G401.6 (cell line): Measurements from ENCODE around the gene GINM1.

ENCODE experiments used
- FAIRE-seq: peaks from 2 replicates; lab custom pipeline; 2012; peaks lifted over from hg19 to GRCh38; lab: Jason Lieb, UNC

The GINM1 gene, protein sequence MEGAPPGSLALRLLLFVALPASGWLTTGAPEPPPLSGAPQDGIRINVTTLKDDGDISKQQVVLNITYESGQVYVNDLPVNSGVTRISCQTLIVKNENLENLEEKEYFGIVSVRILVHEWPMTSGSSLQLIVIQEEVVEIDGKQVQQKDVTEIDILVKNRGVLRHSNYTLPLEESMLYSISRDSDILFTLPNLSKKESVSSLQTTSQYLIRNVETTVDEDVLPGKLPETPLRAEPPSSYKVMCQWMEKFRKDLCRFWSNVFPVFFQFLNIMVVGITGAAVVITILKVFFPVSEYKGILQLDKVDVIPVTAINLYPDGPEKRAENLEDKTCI

DNA sequence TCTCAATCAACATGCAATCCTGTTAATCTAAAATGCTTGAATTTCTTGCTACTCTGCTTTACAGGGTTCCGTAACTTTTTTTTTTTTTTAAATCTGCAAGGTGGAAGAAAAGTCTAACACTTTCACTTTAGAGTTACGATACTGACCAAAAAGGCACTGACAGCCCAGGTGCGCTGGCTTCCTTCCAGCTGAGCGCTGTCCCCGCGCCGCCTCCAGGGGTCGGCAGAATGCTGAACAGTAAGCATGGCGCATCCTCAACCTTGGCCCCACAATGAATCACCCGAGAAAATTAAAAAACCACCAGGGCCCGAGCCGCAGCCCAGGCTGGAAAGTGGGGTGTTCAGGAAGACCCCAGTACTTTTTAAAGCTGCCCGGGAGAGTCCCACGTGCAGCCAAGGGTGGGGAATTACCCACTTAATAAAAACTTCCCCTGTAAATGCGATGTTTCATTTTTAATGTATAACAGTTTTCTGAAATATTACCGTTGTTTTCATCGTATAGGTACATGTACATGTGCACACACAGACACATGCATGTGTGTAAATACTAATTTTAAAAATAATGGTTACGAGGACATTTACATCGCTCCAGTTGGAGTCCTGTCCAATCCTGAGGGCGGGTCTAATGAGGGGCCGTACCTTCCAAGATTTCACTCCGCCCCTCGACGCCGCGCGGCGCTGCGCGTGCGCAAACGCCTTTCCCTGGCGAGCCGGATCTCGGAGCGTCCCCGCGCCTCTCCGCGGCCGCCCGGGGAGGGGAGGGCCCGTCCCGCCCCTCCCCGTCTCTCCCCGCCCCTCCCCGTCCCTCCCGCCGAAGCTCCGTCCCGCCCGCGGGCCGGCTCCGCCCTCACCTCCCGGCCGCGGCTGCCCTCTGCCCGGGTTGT is at the start of gene GINM1:
GINM1 (plus strand) TSS at position 849 of the 883 bp plus-strand sequence. CDS start 40 bp downstream, outside the sequence.
- FAIRE-seq = peak; percentile 49

DNA sequence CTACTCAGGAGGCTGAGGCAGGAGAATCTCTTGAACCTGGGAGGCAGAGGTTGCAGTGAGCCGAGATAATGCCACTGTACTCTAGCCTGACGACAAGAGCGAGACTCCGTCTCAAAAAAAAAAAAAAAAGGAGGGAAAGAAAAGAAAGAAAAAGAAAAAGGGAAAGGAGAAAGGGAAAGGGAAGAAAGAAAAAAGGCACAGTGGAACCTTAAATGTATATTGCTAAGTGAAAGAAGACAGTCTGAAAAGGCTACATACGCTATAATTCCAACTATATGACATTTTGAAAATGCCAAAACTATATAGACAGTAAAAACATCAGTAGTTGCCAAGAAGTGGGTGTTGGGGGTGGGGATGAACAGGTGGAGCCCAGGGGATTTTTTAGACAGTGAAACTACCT is 36.5 kb upstream of the GINM1 start:
- FAIRE-seq = no peak

DNA sequence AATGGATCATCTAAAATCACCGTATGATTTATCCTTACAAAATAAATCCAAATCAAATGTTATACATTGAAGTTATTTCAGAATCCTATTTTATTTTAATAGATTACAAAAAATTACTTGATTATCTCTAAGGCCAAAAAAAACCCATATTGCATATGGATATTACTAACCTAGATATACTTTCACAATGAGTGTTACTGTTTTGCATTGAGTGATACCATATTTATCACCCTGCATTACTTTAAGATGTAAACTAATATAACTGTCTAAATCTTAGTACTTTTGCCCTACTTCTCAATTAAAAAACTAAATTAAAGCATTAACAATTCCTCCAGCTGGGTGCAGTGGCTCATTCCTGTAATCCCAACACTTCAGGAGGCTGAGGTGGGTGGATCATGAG is 31.4 kb upstream of the GINM1 start:
- no peak for FAIRE-seq

DNA sequence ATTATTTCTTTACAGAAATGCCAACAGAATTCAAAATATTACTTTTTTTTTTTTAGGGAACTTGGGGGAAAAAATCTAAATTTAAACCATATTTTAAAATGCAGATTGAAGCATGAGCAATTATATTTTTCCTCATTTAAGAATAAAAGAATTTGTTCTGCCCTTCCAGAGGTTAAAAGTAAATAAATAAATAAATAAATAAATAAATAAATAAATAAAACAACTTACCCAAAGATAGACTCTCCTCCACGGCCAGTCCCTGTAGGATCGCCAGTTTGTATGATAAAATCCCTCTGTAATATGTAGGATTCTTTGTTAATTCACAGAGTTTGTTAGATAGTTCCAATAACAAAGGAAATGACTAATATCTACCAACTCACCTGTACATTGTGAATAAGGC is 25.0 kb upstream of the GINM1 start:
- no peak for FAIRE-seq

DNA sequence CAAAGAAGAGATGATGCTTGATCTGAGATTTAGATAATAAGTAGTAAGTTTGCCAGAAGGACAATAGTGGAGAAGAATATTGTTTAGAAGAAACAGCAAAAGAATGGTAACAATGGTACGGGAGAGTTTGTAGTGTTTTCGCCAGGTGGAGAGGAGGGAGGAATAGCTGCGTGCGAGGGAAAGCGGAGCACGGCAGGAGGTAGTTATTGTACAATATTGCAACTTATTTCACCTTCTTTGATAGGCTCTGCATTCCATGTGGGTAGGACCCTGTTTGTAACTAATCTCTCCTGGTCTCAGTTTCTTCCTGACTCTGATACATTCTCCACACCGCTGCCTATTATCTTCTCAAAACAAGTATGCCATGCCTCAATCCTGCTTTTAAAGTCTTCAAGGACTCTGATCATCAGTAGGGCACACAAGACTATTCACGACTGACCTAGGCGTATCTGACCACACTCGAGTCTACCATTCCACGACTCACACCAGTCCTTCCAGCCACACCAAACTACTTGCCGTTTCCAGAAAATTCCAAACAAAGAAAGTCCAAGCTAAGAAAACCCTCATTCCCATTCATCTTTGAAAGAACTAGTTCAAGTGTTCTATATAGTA is 21.4 kb upstream of the GINM1 start:
- FAIRE-seq = no peak

DNA sequence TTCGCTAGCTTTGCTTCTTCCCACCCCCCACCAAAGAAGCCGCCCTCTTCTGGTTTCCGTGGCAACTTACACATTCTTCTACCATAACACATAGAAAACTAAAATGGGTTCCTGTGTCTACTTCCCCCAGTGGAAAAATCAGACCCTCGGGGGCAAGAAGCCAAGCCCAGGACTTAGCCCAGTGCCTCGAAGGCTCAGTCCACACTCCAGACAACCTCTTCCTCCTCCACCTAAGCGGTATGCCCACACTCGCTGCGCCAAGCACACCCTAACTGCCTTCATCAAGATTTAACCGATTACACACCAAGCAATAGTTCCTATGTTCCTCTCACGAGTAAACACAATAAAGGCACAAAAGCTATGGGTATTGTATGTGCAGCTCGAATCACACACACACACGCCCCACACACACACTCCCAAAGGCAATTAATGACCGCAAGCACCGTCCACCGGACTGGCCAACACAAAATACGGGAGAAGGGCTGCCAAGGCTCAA is 20.9 kb upstream of the GINM1 start:
- FAIRE-seq = no peak

DNA sequence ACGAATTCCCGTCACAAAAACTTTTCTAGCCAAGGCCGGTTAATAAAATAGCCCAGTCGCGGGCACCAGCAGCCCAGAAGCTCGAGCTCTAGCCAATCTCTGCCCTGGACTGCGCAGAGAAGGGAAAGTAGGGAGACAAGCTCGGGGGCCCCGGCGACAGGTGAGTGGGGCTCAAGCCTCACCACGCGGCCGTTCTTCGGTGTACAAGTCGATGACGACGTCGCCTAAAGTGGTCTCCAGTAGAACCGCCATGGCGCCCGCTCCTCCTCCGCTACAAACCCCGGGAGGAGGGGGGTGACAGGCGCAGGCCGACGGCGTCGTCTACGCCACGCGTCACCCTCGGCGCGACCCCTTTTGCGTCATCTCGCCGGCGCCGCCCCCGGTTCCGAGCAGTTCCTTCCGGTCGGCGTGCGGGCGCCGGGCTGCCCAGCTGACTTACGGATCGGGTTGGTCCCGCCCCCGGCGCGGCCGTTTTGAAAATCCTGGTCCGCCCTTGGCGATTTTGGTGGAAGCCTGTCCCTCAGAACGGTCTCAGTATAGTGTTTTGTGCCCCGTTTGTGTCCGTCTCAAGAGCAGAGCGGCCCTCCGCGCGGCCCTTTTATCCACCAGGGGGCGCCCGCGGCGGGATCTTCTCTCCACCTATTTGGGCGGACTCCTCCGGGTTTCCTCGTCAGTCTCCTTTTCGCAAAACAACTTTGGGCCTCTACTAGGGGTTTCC is 20.3 kb upstream of the GINM1 start, which contains the start of gene PPIL4:
PPIL4 (minus strand) TSS at position 290 of the 718 bp plus-strand sequence; CDS start at position 252, 38 bp downstream.
- FAIRE-seq = peak; percentile 93

DNA sequence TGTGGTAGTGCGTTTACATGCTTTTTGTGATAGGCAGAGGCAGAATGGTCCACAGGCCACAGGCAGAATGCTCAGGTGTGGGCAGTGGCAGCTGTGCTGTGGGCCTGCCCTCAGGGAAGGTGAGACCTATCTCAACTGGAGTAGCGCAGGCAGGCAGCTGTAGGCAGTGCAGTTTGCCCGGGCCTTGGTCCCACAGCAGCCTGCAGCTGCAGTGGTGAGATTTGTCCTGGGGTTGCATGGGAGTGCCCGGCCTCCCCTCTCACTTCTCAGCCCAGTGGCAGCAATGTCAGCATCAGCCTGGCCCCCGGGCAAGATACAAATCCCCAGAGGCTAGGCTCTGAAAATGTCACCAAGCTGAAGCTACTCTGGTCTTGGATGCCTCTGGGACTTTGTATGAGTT is 14.3 kb upstream of the GINM1 start:
- FAIRE-seq = no peak

DNA sequence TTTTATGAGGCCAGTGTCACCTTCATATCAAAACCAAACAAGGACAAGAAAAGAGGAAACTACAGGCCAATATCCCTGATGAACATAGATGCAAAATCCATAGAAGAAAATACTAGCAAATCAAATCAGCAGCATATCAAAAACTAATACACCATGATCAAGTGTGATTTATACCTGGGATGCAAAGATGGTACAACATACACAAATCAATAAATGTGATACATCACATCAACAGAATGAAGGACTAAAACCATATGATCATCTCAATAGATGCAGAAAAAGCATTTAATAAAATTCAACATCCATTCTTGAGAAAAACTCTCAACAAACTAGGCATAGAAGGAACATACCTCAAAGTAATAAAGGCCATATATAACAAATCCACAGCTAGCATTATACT is 8.1 kb upstream of the GINM1 start:
- no peak for FAIRE-seq

DNA sequence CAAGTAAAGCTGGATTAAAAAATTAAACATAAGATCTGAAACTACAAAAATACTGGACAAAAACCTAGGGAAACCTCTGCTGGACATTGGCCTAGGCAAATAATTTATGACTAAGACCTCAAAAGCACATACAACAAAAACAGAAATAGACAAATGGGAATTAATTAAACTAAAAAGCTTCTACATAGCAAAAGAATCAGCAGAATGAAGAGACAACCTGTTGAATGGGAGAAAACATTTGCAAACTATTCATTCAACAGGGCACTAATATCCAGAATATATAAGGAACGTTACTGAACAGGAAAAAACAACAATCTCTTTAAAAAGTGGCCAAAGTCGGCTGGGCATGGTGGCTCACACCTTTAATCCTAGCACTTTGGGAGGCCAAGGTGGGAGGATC is 6.8 kb upstream of the GINM1 start:
- FAIRE-seq = no peak

DNA sequence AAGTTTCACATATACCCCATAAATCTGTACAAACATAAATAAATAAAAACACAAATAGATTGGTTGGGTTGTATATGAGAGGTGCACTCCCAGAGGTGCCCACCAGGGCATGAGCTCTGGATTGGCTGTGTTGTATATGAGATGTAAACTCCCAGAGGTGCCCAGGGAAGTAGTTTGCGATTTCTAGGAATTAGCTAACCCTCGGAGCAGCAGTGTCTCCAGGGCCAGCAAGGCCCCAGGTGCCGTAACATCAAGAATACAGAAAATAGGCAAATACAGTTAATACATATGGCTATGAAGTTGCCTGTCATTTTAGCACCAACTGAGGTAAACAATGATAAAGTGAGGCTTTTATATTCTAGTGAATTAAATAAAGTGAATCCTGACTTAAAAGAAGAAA is 5.4 kb upstream of the GINM1 start:
- FAIRE-seq = no peak

DNA sequence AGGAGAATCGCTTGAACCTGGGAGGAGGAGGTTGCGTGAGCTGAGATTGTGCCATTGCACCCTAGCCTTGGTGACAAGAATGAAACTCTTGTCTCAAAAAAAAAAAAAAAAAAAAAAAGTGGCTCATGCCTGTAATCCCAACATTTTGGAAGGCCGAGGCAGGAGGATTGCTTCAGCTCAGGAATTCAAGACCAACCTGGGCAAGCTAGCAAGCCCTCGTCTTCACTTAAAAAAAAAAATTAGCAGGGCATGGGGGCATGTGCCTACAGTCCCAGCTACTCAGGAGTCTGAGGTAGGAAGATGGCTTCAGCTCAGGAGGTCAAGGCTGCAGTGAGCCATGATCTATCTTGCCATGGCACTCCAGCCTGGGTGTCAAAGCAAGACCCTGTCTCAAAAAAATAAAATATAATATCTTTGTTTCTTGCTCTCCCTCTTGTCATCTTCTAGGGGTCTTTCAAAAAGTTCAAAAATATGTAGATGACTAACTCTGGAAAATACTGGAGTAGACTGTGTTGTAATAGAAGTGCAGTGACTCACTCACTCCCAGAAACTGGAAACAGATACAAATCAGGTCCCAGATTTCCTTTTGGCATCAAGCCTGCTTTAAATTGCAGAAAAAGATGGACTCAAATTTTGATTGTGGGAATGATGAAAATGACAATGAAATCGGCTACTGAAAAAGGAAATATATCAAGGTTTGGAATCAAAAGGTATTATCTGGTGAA is 2.8 kb upstream of the GINM1 start:
- no peak for FAIRE-seq

DNA sequence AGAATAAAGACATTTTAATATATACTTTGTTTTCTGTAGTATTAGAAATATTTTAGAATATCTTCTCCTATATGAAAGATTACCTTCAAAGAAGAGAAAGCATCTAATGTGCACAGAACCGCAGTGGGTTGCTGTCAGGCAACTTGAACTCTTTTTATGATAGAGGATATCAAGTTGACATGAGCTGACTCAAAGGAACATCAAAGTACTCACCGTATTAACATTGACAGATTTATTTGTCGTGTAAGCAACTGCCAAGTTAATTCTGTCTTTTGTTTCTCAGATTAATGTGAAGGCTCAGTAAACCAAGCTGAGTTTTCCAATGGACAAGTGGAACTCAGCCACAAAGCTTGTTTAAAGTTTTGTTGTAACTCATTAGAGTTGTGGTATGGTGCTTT is 2.2 kb upstream of the GINM1 start:
- no peak for FAIRE-seq

DNA sequence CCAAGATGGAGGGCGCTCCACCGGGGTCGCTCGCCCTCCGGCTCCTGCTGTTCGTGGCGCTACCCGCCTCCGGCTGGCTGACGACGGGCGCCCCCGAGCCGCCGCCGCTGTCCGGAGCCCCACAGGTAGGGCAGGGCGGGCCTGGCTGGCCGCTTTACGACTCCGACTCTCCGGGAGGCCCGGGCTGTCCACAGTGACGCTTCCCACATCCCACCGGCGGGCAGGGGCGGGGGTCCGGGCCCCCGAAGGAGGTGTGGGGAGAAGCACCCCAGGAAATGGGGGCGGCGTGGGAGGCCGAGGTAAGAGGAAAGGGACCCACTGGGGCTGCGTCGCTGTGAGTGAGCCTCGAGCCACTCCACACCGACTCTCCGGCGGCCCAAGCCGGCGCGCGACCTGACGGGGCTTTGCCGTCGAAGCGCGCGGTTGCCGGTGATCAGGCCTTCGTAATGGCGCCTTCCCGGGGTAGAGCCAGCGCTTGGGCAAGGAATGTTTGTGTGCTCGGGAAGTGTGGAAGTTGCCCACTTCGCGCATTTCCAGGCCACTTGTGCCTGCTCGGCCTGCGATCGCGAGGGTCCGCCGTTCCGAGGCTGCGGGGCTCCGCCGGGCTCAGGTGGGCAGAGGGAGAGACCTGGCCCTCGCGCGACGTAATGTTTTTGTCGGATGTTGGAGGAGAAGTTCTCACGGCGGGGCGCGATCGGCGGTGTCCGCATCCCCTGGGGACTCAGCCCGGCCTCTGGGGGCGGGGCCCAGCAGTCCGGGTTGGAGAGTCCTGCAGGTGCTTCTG is 427 bp downstream of the GINM1 start:
- FAIRE-seq = no peak

DNA sequence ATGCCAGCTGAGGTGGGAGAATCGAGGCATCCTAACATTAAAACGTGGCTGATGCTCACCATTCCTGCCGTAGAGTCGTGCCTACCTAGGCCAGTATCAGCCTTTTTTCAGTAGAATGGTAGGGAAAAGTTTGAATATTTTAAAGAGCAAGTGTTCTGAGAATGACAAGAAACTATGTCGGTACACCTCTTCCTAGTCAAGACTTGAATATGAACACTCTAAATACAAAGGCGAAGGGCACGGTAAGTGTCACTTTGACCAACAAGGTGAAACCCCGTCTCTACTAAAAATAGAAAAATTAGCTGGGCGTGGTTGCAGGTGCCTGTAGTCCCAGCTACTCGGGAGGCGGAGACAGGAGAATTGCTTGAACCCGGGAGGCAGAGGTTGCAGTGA is 1.0 kb downstream of the GINM1 start:
- FAIRE-seq = no peak

DNA sequence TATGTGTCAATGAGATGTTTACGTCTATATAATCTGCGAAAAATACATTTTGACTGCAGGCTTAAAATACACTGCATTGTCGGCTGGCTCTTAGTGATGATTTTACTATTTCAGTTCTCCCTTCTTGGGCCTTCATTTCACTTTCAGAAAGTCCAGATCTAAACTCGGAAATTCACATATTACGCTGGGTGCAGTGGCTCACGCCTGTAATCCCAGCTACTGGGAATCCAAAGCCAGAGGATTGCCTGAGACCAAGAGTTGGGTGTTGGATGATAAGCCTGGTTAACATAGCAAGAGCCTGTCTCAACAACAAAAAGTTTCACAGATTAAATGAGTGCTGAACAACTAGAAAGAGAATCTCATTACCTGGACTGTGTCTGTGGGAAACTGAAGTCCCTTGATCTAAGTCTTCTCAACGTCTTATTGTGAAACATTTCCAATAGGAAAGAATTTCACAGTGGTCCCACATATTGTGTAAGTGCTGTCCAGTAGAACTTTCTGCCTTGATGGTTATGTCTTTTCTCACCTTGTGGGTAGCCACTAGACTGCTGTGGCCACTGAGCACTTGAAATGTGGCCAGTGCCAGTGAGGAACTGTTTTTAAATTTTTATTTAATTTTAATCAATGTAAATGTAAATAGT is 1.9 kb downstream of the GINM1 start:
- no peak for FAIRE-seq

DNA sequence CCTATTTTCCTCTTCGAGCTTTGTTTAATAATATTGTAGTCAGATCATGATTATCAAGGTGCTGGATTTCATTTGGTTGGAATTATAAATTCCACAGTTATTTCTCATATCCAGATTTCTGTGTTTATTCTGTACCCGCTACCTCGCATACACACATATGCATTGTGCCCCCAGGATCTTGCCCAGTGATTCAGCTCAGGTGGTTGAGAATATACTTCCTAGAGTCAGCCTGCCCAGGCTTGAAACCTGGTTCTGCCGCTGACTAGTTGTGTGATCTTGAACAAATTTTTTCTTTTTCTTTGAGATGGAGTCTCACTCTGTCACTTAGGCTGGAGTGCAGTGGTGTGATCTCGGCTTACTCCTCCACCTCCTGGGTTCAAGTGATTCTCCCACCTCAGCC is 14.7 kb downstream of the GINM1 start:
- no peak for FAIRE-seq

DNA sequence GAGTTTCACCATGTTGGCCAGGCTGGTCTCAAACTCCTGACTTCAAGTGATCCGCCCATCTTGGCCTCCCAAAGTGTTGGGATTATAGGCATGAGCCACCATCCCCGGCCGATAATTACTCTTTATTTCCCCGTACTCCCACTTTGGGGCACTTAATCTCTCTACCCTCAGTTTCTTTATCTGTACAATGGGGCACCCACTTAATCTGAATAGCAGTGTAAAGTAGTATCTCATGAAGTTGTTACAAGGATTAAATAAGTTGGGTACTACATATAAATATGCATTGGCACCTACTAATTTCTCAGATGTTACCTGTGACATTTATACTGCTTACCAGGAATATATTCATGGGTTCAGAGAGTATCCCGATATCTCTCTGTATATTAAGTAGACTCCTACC is 15.2 kb downstream of the GINM1 start:
- no peak for FAIRE-seq

DNA sequence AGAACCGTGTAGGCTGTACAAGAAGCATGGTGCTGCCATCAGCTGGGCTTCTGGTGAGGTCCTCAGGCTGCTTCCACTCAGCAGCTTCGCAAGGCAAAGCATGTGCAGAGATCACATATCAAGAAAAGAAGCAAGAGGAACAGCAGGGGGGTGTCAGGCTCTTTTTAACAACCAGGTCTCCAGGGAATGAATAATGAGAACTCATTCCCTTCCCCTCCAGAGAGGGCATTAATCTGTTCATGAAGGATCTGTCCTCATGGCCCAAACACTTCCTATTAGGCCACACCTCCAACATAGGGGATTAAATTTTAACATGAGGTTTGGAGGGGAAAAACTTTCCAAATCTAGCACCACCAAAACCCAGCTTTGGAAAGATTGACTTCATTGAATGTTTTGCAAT is 20.0 kb downstream of the GINM1 start:
- FAIRE-seq = no peak

DNA sequence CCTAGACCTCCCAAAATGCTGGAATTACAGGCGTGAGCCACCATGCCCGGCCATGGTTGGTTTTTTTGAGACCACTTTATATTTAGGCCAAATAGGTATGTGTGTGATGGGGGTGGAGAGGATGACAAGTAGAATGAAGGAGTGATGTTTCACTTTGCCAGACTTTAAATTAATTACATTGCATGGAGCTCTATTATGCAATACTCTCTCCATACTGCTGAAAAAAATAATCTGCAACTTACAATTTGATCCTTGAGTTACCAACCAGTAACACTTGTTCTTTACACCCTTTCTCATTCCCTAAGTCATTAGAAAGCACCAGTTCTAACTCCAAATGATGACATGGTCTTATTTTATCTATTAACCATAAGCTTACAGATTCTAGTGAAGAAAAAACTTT is 26.8 kb downstream of the GINM1 start:
- FAIRE-seq = no peak
